HepG2 (cell line): ENCODE data around the gene STKLD1. TPM values are rescaled to one million over a fixed set of nuclear protein-coding genes. Genes with fewer than 3 reads are reported as not detected.

Experiments used
- ATAC-seq: fragments of 200-7000 bp; cut with Tn5 transposase; 3 replicates; pipeline ENCODE4 v1.9.1; 2020; ENCODE audit warnings: mild to moderate bottlenecking, moderate library complexity
- BruUV-seq: library from RNA; stranded (reverse); fragments of 400-500 nt; replicated peaks from 2 replicates; lab custom pipeline; 2021; lab: Mats Ljungman, UMichigan
- CTCF ChIA-PET: fragments of 300-600 bp; formaldehyde crosslinking; extraction: SDS; loops from one replicate; lab custom pipeline; 2021; ENCODE audit warnings: low total read pairs, inconsistent platforms, low intra/inter-chr PET ratio; lab: Yijun Ruan, JAX
- POLR2A ChIA-PET: fragments of 350-600 bp; sonication (Branson Sonifier 250); formaldehyde crosslinking; loops from one replicate; lab custom pipeline; 2020; ENCODE audit warnings: antibody characterized with exemption, inconsistent platforms; lab: Yijun Ruan, JAX
- DNase-seq: peaks from one replicate; pipeline ENCODE4 v3.0.0-alpha.2; 2015; ENCODE audit warnings: low spot score
- FAIRE-seq: peaks from 3 replicates; lab custom pipeline; 2011; peaks lifted over from hg19 to GRCh38; lab: Jason Lieb, UNC
- H2AFZ ChIP-seq: one replicate; pipeline ENCODE4 v1.6.1; 2011; ENCODE audit warnings: low read length, inconsistent platforms
- H3K27ac ChIP-seq: fragments of 300-600 bp; 3 replicates; pipeline ENCODE4 v1.8.0; 2011; ENCODE audit warnings: mixed run types, mild to moderate bottlenecking, mixed read lengths, low read length, inconsistent platforms; ENCODE audit not compliant: insufficient read depth; ENCODE audit errors: extremely low read length
- H3K27me3 ChIP-seq, 2 experiments: fragments of 200-600 bp in 1 of 2; 2 replicates in 1 of 2; 3 replicates in 1 of 2; pipeline versions ENCODE4 v1.6.0 to v1.8.0; 2011; ENCODE audit warnings: low read length in 2 of 2, mild to moderate bottlenecking in 2 of 2, moderate library complexity in 2 of 2, inconsistent platforms in 1 of 2; ENCODE audit not compliant: insufficient read depth in 2 of 2, control insufficient read depth in 1 of 2
- H3K36me3 ChIP-seq, 2 experiments: fragments of 200-600 bp in 1 of 2; replicated peaks in 1 of 2; 2 replicates in 1 of 2; 3 replicates in 1 of 2; pipeline versions ENCODE4 v1.5.1 to v1.8.0; 2011; ENCODE audit warnings: low read length in 2 of 2, inconsistent platforms in 1 of 2; ENCODE audit not compliant: insufficient read depth in 2 of 2, control insufficient read depth in 1 of 2
- H3K4me1 ChIP-seq: 2 replicates; pipeline ENCODE4 v1.5.1; 2012; ENCODE audit warnings: low read length, inconsistent platforms; ENCODE audit not compliant: insufficient read depth
- H3K4me2 ChIP-seq: 2 replicates; pipeline ENCODE4 v1.6.0; 2011; ENCODE audit warnings: low read depth, low read length, inconsistent platforms
- H3K4me3 ChIP-seq, 3 experiments: fragments of 200-600 bp in 1 of 3; sonication (generic), shearing (Covaris generic) in 1 of 3; replicated peaks in 1 of 3; 2 replicates each; pipeline ENCODE4 v1.5.1; 2011 to 2016; ENCODE audit warnings: low read length in 3 of 3, inconsistent platforms in 2 of 3, low read depth in 2 of 3, mild to moderate bottlenecking in 2 of 3, control low read depth in 1 of 3, mixed read lengths in 1 of 3; ENCODE audit not compliant: insufficient read depth in 1 of 3
- H3K79me2 ChIP-seq: one replicate; pipeline ENCODE4 v1.6.1; 2011; ENCODE audit warnings: low read length, inconsistent platforms; ENCODE audit not compliant: insufficient read depth
- H3K9ac ChIP-seq: 2 replicates; pipeline ENCODE4 v1.6.0; 2011; ENCODE audit warnings: mild to moderate bottlenecking, low read depth, low read length, inconsistent platforms; ENCODE audit not compliant: insufficient read depth
- H3K9me3 ChIP-seq: 2 replicates; pipeline ENCODE4 v1.5.1; 2012; ENCODE audit warnings: mild to moderate bottlenecking, low read length
- H4K20me1 ChIP-seq: 2 replicates; pipeline ENCODE4 v1.6.0; 2011; ENCODE audit warnings: inconsistent platforms, mild to moderate bottlenecking, low read length, moderate library complexity; ENCODE audit not compliant: insufficient read depth
- ATF7 ChIP-seq, 2 experiments: fragments of 450-650 bp in 1 of 2; sonication (generic) in 1 of 2; formaldehyde crosslinking in 1 of 2; IDR thresholded peaks; 2 replicates each; pipeline versions ENCODE4 v1.4.0 to v1.6.1; 2016 to 2020; ENCODE audit warnings: antibody characterized with exemption in 1 of 2, mild to moderate bottlenecking in 1 of 2, missing genetic modification reagents in 1 of 2
- ETV6 ChIP-seq: sonication (generic); formaldehyde crosslinking; conservative IDR thresholded peaks from 2 replicates; pipeline ENCODE4 v1.4.0; 2020; ENCODE audit warnings: missing genetic modification reagents
- HMG20A ChIP-seq: IDR thresholded peaks from 2 replicates; pipeline ENCODE4 v1.6.1; 2016; ENCODE audit warnings: borderline replicate concordance
- SAP130 ChIP-seq: IDR thresholded peaks from 2 replicates; pipeline ENCODE4 v1.6.1; 2016; ENCODE audit warnings: low read depth
- SIX4 ChIP-seq: sonication (generic); formaldehyde crosslinking; IDR thresholded peaks from 2 replicates; pipeline ENCODE4 v1.4.0; 2020; ENCODE audit warnings: missing genetic modification reagents
- ZNF878 ChIP-seq: sonication (generic); formaldehyde crosslinking; IDR thresholded peaks from 2 replicates; pipeline ENCODE4 v1.8.1; 2023; ENCODE audit warnings: mild to moderate bottlenecking, missing genetic modification reagents, moderate library complexity
- WGBS: methylation state at CpG from one replicate; pipeline ENCODE4 v1.1.6; 2017; ENCODE audit warnings: low lambda C conversion rate; 5-methylcytosine and 5-hydroxymethylcytosine counted together
- in situ Hi-C: cut with HindIII; loops from 2 replicates; pipeline ENCODE4 v1.10.0; 2017; ENCODE audit warnings: low pct_unique_long_range_greater_than_20kb; ENCODE audit not compliant: extremely low pct_ligation_motif_present
- intact Hi-C: fragments of 100-400 bp; cut with micrococcal nuclease; formaldehyde crosslinking; loops from one replicate; pipeline ENCODE4 v1.10.0; 2022; ENCODE audit not compliant: unreplicated experiment
- polyA plus RNA-seq, 8 experiments: library from polyadenylated mRNA; depleted of rRNA in 3 of 8; stranded (reverse) in 7 of 8; unstranded in 1 of 8; fragments of >200 nt; fragmentation: Illumina TruSeq in 4 of 8; extraction: Trizol in 4 of 8; gene quantifications; 2 replicates each; pipeline versions ENCODE4 v1.2.1 to v1.2.3, GENCODE V29; 2011 to 2016; ENCODE audit warnings: low read depth in 4 of 8, missing spikeins in 1 of 8, mixed read lengths in 1 of 8; ENCODE audit not compliant: insufficient read depth in 1 of 8
- total RNA-seq, 5 experiments: library from RNA; depleted of rRNA; stranded (reverse); fragments of >200 nt; fragmentation: Illumina TruSeq; extraction: Trizol; gene quantifications; 2 replicates each; pipeline ENCODE4 v1.2.3, GENCODE V29; 2016; ENCODE audit warnings: low read depth in 1 of 5
- TF ChIP-seq, protein P1 (sequence below): sonication (generic); formaldehyde crosslinking; IDR thresholded peaks from 2 replicates; pipeline ENCODE4 v1.5.1; 2020; ENCODE audit warnings: mild to moderate bottlenecking, missing genetic modification reagents, borderline replicate concordance

The STKLD1 gene
- total and polyA plus RNA-seq, 2 of the 13 experiments (the other 11 are each of a cell fraction or from before 2014, with no cell fraction given) = 1.5 to 2.2 TPM

DNA sequence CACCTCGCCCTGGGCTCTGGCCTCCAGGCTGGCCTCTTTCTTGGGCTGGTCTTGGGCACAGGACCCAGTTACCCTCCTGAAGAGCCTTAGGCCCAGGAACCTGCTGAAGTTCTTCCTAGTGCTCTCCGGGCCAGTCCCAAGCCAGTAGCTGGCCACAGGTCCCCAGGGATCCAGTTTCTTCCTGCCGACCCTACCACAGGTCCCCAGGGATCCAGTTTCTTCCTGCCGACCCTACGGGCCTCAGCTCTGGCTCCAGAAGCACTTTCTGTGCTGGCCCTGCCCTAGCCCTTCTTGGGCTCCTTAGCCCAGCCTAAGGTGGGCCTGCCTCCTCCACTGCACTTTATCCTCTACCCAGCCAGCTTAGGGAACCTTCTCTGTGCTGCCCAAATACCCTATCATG is 65.4 kb downstream of the STKLD1 start:
- Histone ChIP-seq H3K9me3 (no peaks in the 10 kb centered on the region), H3K79me2 (no peaks in the 10 kb centered on the region), H3K4me3 (no peak overlapping the region), H2AFZ (no peak overlapping the region), H4K20me1 (no peaks in the 10 kb centered on the region), H3K36me3 (no peaks in the 10 kb centered on the region), H3K27me3 (peaks cover 5 to 92% of the 10 kb centered on the region in 2 experiments; a peak in 3 of 5 replicates), H3K27ac (no peak overlapping the region), H3K9ac (no peak overlapping the region), H3K4me2 (no peak overlapping the region), H3K4me1 (no peaks in the 10 kb centered on the region)
- in situ Hi-C loops (no loop called here), intact Hi-C loops (no loop called here)
- TF ChIP-seq SAP130 (no peak), ATF7 (IDR thresholded peaks at IDR 0.05) (no peak), ATF7 (CRISPR knock-in tag; IDR thresholded peaks at IDR 0.05) (no peak), ETV6 (CRISPR knock-in tag) (no peak), SIX4 (no peak), HMG20A (CRISPR knock-in tag) (no peak), ZNF878 (CRISPR knock-in tag) (no peak)
- TF ChIP-seq, protein P1, sequence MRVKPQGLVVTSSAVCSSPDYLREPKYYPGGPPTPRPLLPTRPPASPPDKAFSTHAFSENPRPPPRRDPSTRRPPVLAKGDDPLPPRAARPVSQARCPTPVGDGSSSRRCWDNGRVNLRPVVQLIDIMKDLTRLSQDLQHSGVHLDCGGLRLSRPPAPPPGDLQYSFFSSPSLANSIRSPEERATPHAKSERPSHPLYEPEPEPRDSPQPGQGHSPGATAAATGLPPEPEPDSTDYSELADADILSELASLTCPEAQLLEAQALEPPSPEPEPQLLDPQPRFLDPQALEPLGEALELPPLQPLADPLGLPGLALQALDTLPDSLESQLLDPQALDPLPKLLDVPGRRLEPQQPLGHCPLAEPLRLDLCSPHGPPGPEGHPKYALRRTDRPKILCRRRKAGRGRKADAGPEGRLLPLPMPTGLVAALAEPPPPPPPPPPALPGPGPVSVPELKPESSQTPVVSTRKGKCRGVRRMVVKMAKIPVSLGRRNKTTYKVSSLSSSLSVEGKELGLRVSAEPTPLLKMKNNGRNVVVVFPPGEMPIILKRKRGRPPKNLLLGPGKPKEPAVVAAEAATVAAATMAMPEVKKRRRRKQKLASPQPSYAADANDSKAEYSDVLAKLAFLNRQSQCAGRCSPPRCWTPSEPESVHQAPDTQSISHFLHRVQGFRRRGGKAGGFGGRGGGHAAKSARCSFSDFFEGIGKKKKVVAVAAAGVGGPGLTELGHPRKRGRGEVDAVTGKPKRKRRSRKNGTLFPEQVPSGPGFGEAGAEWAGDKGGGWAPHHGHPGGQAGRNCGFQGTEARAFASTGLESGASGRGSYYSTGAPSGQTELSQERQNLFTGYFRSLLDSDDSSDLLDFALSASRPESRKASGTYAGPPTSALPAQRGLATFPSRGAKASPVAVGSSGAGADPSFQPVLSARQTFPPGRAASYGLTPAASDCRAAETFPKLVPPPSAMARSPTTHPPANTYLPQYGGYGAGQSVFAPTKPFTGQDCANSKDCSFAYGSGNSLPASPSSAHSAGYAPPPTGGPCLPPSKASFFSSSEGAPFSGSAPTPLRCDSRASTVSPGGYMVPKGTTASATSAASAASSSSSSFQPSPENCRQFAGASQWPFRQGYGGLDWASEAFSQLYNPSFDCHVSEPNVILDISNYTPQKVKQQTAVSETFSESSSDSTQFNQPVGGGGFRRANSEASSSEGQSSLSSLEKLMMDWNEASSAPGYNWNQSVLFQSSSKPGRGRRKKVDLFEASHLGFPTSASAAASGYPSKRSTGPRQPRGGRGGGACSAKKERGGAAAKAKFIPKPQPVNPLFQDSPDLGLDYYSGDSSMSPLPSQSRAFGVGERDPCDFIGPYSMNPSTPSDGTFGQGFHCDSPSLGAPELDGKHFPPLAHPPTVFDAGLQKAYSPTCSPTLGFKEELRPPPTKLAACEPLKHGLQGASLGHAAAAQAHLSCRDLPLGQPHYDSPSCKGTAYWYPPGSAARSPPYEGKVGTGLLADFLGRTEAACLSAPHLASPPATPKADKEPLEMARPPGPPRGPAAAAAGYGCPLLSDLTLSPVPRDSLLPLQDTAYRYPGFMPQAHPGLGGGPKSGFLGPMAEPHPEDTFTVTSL = no peak
- FAIRE-seq (no peak), ATAC-seq (no peak), DNase-seq (no peak)
- no TSS peak for BruUV-seq
- ChIA-PET POLR2A (no interaction called here), CTCF (no interaction called here)
- WGBS = 0% methylated on average over 2 of the region's 5 CpGs
